HG02852 (cell line): ENCODE measurements around the gene SENP3.

Experiments used
- ATAC-seq: cut with Tn5 transposase; IDR thresholded peaks from one replicate; pipeline ENCODE4 v1.9.1; 2021; ENCODE audit warnings: mild to moderate bottlenecking, moderate library complexity; ENCODE audit not compliant: unreplicated experiment

SENP3 gene

DNA sequence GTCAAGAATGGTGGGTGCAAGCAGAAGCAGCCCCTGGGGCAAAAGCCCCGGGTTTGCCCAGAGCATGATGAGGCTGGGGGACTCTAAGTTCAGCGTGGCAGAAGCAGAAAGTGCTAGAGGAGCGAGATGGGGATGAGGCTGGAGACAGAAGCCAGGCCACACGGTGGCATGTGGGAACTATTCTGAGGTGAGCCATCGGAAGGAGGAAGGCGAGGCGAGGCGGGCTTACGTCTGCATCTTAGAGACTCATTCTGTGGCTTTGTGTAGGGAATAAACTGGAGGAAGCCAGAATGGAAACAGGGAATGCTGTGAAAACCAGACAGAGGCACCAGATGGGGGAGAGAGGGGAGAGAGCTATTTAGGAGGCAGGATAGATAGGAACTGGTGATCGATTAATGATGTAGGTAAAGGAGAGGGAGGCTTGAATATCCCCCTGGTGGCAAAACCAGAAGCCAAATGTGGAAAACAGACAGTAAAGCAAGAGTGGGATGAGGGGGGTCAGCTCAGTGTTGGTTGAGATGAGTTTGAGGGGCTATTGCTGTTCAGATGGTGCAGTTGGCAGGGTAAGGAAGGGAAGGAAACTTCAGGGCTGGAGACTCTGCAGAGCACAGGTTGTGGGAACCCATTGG is 6.3 kb upstream of the SENP3 start:
- ATAC-seq: no peak

DNA sequence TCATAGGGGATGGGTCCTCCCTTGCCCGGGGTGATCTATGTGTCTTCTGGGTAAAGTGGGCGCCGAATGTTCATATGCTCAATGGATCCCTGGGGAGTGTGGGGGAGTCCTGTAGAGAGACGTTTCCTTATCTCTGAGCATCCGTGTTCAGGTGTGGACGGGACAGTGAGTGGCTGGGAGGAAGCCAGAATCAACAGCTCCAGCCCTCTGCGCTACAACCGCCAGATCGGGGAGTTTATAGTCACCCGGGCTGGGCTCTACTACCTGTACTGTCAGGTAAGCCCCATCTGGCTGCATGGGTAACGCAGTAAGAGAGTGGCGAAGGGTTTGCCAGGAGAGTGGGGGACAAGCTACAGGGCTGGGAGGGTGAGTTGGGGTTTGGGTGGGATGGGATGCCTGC is 5.1 kb upstream of the SENP3 start:
- ATAC-seq: no peak

DNA sequence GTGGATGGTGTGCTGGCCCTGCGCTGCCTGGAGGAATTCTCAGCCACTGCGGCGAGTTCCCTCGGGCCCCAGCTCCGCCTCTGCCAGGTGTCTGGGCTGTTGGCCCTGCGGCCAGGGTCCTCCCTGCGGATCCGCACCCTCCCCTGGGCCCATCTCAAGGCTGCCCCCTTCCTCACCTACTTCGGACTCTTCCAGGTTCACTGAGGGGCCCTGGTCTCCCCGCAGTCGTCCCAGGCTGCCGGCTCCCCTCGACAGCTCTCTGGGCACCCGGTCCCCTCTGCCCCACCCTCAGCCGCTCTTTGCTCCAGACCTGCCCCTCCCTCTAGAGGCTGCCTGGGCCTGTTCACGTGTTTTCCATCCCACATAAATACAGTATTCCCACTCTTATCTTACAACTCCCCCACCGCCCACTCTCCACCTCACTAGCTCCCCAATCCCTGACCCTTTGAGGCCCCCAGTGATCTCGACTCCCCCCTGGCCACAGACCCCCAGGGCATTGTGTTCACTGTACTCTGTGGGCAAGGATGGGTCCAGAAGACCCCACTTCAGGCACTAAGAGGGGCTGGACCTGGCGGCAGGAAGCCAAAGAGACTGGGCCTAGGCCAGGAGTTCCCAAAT is 4.5 kb upstream of the SENP3 start:
- ATAC-seq: no peak

DNA sequence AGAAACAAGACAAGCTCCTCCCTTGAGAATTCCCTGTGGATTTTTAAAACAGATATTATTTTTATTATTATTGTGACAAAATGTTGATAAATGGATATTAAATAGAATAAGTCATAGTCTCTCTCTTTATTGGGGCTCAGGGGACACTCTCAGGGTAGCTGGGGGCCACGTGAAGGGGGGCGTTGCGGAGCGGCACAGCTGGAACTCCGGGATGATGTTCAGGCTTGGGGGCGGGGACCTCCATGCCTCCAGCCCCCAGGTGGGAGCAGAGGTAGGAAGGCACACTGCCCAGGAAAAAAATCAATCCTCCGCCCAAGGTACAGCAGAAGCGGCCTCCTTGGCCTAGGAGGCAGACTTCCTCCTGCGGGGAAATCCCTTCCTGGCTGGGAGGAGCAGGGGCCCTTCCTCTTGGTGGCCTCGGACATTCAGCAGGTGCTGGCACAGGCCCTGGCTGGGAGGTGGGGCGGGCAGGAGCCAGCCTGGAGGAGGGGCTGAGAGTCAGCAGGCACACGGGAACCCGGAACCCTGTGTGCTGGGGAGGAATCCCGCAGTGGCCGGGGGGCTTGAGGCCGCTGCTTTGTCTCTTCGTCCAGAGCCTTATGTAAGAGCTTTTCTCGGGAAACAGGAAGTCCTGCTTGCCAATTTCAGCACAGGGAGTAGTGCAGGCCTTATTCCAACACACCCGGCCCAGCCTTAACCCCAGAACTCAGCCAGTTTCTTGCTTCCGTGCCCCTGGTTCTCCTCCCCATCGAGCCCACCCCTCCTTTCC is 3.8 kb upstream of the SENP3 start:
- no peak for ATAC-seq

DNA sequence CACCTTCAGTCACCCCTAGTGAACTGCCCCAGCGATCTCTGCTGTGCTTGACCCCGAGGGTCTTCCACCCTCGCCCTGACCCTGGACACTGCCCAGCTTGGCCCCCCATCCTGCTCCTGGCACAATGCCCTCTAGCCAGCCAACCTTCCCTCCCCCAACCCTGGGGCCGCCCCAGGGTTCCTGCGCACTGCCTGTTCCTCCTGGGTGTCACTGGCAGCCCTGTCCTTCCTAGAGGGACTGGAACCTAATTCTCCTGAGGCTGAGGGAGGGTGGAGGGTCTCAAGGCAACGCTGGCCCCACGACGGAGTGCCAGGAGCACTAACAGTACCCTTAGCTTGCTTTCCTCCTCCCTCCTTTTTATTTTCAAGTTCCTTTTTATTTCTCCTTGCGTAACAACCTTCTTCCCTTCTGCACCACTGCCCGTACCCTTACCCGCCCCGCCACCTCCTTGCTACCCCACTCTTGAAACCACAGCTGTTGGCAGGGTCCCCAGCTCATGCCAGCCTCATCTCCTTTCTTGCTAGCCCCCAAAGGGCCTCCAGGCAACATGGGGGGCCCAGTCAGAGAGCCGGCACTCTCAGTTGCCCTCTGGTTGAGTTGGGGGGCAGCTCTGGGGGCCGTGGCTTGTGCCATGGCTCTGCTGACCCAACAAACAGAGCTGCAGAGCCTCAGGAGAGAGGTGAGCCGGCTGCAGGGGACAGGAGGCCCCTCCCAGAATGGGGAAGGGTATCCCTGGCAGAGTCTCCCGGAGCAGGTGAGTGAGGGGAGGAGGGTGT is 3.0 kb upstream of the SENP3 start, which contains the start of gene TNFSF13:
TNFSF13 (plus strand) TSS at position 207 of the 776 bp plus-strand sequence; CDS start at position 497, 290 bp downstream.
- no peak for ATAC-seq

DNA sequence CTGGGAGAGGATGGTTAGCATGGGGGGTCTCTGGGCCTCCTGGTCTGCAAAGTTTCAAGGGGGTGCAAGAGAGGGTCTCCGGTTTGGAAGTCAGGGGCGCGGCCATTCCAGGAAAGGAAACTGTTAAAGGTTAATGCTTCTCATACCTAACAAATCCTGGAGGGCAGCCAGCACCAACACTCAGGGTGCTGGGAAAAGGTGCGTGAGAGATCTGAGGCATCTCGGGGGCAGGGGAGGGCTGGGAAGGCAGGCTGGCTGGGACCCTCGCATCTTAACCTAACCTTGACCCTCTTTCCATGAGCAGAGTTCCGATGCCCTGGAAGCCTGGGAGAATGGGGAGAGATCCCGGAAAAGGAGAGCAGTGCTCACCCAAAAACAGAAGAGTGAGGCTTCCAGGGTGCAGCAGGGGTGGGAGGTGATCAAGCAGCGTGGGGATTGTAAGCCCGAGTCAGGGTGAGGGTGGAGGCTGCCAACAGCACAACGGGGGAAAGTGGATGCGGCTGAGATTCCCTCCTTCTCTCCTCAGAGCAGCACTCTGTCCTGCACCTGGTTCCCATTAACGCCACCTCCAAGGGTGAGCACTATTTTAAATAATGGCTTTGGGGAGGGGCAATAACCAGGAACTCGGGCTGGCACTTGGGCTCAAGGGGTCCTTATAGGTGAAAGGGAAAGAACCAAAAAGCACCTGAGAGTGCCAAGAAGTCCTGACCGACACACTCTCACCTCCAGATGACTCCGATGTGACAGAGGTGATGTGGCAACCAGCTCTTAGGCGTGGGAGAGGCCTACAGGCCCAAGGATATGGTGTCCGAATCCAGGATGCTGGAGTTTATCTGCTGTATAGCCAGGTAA is 2.2 kb upstream of the SENP3 start:
- no peak for ATAC-seq

DNA sequence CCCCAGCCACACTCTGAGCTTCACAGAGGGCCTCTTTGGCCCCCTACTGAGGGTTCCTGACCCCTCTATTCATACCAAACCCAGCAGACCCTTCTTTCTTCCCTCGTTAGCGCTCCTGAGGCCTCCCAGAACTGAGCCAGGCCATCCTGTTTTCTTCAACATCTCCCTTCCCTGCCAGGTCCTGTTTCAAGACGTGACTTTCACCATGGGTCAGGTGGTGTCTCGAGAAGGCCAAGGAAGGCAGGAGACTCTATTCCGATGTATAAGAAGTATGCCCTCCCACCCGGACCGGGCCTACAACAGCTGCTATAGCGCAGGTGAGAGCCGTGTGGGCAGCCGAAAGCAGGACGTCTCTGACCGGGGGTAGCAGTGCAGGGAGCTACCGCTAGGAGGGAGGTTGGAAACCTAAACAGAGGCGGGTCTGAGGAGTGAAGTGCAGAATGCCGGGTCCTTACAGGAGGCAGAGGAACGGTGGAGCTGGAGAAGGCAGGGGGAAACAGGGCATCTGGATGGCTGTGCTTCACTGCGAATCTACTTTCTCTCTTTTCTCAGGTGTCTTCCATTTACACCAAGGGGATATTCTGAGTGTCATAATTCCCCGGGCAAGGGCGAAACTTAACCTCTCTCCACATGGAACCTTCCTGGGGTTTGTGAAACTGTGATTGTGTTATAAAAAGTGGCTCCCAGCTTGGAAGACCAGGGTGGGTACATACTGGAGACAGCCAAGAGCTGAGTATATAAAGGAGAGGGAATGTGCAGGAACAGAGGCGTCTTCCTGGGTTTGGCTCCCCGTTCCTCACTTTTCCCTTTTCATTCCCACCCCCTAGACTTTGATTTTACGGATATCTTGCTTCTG is 1.3 kb upstream of the SENP3 start:
- no peak for ATAC-seq

DNA sequence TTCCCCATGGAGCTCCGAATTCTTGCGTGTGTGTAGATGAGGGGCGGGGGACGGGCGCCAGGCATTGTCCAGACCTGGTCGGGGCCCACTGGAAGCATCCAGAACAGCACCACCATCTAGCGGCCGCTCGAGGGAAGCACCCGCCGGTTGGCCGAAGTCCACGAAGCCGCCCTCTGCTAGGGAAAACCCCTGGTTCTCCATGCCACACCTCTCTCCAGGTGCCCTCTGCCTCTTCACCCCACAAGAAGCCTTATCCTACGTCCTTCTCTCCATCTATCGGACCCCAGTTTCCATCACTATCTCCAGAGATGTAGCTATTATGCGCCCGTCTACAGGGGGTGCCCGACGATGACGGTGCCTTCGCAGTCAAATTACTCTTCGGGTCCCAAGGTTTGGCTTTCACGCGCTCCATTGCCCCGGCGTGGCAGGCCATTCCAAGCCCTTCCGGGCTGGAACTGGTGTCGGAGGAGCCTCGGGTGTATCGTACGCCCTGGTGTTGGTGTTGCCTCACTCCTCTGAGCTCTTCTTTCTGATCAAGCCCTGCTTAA is 617 bp upstream of the SENP3 start:
- ATAC-seq: peak; percentile 47

DNA sequence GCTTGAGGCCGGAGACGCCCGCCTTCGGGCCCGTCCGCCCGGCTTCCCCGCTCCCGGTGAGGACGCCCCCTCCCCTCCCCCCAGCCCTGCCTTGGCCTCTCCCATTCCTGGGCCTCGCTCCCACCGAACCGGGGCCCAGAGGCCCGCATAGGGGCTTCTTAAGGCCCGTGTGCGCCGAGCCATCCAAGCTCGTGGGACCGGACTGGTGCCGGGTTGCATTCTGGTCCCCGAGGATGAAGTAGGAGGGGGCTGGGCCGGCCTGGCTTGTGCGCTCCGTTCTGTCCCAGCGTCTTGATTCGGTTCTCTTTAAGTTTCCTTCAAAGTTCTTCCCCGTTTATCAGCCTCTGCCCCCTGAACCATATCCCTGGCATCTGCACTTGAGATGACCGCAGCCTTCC is 488 bp downstream of the SENP3 start:
- ATAC-seq: peak; percentile 6

DNA sequence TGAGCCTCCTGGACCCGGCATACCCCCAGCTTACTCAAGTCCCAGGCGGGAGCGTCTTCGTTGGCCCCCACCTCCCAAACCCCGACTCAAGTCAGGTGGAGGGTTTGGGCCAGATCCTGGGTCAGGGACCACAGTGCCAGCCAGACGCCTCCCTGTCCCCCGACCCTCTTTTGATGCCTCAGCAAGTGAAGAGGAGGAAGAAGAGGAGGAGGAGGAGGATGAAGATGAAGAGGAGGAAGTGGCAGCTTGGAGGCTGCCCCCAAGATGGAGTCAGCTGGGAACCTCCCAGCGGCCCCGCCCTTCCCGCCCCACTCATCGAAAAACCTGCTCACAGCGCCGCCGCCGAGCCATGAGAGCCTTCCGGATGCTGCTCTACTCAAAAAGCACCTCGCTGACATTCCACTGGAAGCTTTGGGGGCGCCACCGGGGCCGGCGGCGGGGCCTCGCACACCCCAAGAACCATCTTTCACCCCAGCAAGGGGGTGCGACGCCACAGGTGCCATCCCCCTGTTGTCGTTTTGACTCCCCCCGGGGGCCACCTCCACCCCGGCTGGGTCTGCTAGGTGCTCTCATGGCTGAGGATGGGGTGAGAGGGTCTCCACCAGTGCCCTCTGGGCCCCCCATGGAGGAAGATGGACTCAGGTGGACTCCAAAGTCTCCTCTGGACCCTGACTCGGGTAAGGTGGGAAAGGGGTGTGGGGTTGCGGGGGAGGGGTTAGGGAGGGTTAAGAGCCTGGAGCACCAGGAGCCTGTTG is 1.6 kb downstream of the SENP3 start:
- no peak for ATAC-seq

DNA sequence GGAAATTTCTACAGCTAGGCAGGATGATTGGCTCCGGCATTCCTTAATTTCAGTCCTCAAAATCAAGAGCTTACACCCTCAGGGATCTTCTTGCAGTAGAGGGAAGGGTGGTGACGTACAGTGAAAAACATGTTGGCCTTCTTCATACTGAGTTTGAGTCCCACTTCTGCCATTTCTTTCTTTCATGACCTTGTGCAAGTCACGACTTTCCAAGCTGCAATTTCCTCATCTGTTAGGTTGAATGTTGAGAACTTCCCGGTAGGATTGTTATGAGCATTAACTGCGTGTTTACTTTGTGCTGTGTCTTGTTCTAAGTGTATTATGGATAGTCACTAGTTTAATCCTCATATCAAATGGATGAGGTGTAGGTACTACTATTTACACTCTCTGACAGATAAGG is 7.9 kb downstream of the SENP3 start:
- no peak for ATAC-seq

DNA sequence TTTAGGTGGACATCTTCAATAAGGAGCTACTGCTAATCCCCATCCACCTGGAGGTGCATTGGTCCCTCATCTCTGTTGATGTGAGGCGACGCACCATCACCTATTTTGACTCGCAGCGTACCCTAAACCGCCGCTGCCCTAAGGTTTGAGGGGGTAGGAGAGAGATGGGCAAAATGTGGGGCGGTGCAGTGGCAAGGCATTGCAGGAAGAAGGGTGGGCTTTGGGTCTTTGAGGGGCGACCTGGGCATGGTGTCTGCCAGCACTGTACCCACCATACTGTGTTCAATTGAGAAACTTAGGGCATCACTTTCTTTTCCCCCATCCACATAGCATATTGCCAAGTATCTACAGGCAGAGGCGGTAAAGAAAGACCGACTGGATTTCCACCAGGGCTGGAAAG is 8.6 kb downstream of the SENP3 start:
- no peak for ATAC-seq

DNA sequence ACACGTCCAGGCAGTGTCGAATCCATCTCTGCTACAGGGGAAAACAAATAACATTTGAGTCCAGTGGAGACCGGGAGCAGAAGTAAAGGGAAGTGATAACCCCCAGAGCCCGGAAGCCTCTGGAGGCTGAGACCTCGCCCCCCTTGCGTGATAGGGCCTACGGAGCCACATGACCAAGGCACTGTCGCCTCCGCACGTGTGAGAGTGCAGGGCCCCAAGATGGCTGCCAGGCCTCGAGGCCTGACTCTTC is 10.5 kb downstream of the SENP3 start:
- ATAC-seq: no peak

DNA sequence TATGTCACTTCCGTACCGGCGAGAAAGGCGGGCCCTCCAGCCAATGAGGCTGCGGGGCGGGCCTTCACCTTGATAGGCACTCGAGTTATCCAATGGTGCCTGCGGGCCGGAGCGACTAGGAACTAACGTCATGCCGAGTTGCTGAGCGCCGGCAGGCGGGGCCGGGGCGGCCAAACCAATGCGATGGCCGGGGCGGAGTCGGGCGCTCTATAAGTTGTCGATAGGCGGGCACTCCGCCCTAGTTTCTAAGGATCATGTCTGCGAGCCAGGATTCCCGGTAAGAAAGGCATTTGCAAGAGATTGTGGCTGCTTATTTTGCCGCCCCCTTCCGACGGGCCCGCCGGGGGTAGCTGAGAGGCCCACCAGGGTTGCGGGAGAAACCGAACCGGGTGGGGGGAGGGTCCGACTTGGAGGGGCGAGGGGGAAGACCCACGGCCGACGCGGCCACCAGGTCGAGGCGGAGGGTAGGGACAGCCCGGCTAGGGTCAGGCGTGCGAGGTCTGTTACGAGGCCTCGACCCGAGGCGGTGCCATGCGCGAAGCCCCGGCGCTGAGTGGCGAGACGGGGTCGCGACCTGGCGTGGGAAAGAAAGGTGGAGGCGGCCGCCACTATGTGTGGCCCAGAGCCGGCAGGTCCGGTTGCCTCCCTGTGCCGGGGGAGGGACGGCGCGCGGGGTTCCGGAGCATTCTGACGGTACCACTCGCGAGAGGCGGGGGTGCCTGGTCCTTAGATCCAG is 11.0 kb downstream of the SENP3 start:
- peak; percentile 84 for ATAC-seq

DNA sequence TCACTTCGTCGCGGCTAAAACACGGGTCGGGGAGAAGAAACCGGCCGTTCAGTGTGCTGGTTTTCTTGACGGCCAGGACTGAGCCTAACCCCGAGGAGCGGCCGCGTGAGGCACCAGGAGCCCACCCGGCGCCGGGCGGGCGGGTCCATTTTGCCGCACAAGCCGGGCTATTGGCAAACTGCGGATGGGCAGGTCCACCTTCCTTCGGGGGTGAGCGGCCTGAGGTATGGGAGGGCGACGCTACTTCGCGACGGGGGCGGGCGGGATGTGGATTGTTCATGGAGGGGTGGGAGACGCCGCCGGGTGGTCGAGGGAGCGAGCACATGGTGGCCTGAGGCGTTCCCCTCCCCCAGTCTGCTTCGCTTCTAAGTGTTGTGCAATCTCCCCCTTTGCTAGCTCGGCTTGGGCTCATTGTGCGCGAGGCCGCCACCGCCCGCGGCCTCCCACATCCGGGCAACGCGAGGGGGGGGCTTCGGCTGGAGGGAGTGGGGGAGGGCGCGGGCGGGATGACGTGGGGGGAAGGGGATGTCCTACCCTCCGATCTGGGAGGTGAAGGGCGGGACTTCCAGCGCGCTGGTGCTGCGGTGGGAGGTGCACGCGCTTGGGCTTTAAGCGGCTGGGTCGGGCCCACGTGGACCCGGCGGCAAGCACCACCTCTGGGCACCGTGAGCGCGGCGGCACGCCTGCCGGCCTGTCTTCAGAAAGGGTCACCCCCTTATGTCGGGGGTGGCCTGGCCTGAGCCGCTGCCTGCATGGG is 11.8 kb downstream of the SENP3 start:
- ATAC-seq: no peak

DNA sequence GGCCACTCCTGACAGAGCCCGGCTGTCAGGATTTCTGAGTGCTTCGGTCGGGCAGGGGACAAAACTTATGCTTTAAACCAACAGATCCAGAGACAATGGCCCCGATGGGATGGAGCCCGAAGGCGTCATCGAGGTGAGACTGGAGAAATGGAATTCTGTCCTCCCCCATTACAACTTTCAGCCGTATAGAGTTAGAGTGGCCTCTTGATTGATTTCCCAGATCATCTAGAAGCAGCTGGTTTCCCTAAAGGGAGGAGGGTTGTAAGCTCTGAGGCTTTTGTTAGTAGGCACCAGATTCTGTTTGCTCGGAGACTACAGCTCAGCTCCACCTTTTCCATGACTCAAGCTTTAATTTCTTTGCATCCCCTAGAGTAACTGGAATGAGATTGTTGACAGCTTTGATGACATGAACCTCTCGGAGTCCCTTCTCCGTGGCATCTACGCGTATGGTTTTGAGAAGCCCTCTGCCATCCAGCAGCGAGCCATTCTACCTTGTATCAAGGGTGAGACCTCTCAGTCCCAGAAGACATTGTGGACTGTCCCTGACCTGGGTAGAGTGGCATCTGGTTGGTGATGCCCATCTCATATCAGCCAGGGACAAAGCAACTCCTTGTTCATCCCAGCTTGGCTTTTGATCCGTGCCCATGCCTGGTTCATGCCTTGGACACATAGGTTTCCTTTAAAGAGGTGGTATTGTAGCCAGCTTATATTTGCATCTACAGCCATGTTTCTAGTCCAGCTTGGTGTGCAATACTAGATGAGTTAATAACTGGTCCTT is 12.6 kb downstream of the SENP3 start:
- ATAC-seq: no peak

DNA sequence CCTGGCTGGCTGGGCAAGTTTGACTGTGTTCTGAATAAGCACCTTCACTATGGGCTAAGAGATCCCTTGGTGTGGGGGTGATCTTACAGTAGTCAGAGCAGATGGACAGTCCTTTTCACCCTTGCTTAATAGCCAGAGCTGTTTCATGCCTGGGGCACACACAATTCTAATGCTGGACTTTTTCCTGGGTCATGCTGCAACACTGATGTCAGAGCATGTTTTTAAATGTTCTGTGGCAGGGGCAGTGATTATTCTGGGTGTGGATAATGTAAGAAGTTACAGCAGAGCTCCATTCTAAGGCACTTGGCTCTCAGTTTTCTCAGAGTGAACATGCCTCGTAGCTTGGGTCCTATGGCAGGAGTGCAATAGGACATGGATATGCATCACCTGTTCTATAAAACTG is 13.8 kb downstream of the SENP3 start:
- ATAC-seq: no peak
